Epithelial cell of esophagus (primary cell): Measurements from ENCODE around the gene DNLZ.

ENCODE experiments used
- DNase-seq: peaks from one replicate; pipeline ENCODE4 v3.0.0; 2010; ENCODE audit warnings: low read depth
- H3K4me3 ChIP-seq: 2 replicates; pipeline ENCODE4 v1.5.1; 2011; ENCODE audit warnings: mild to moderate bottlenecking, low read length, control low read depth
- CTCF ChIP-seq: IDR thresholded peaks from 2 replicates; pipeline ENCODE4 v1.5.1; 2011; ENCODE audit warnings: low read depth, mild to moderate bottlenecking, low read length, control low read depth, inconsistent platforms; ENCODE audit not compliant: insufficient read depth; ENCODE audit errors: missing control alignments

DNLZ gene

GRCh38 chr9:136343884-136344269 is 19.7 kb downstream of the DNLZ start:
- DNase-seq: no peak
- no peak overlapping the region for H3K4me3 ChIP-seq
- no peak for TF ChIP-seq CTCF

- TF ChIP-seq CTCF: no peak
- DNase-seq: no peak
- H3K4me3 ChIP-seq: no peak overlapping the region
These were observed 20.2 kb downstream of the DNLZ start for GRCh38 chr9:136343121-136343883.

- DNase-seq: peak; percentile 80
- H3K4me3 ChIP-seq: peak overlapping the region; percentile 23
- no peak for TF ChIP-seq CTCF
These were observed 21.1 kb downstream of the DNLZ start for GRCh38 chr9:136342181-136343120.

GRCh38 chr9:136341769-136342168 is 21.8 kb downstream of the DNLZ start:
- no peak for DNase-seq
- TF ChIP-seq CTCF: no peak
- no peak overlapping the region for H3K4me3 ChIP-seq

- TF ChIP-seq CTCF: no peak
- no peak overlapping the region for H3K4me3 ChIP-seq
- DNase-seq: no peak
These were observed 22.4 kb downstream of the DNLZ start for GRCh38 chr9:136341042-136341655.

- no peak overlapping the region for H3K4me3 ChIP-seq
- TF ChIP-seq CTCF: no peak
- no peak for DNase-seq
These were observed 23.0 kb downstream of the DNLZ start for GRCh38 chr9:136340356-136341041.
